ENCODE measurements around the gene RAPGEF2. TPM values are rescaled to one million over a fixed set of nuclear protein-coding genes. Genes with fewer than 3 reads are reported as not detected.
A peak's percentile ranks its signal among the peaks of the same experiment; 100 is the strongest.

The RAPGEF2 gene
- total and polyA plus RNA-seq, 10 of the 15 experiments (the other 5 are each of a cell fraction or from before 2014, with no cell fraction given) = 0.31 to 24.0 (median 2.9) TPM

- TF ChIP-seq CUX1 (IDR thresholded peaks at IDR 0.05; ENCODE audit: insufficient replicate concordance, low read depth, low read length) (no peak), CHD2 (IDR thresholded peaks at IDR 0.05; ENCODE audit: borderline replicate concordance, low read depth, low read length) (peak; percentile 59), CBX3 (IDR thresholded peaks at IDR 0.05; ENCODE audit: borderline replicate concordance, low read depth) (no peak), BCL3 (IDR thresholded peaks at IDR 0.05; ENCODE audit: borderline replicate concordance, insufficient read depth, low read depth, low read length, poor library complexity, severe bottlenecking) (no peak), ZBTB11 (CRISPR knock-in tag; IDR thresholded peaks at IDR 0.05) (no peak), TARDBP (IDR thresholded peaks at IDR 0.05; ENCODE audit: borderline replicate concordance) (no peak), DPF2 (IDR thresholded peaks at IDR 0.05) (peak; percentile 98), MXI1 (IDR thresholded peaks at IDR 0.05; ENCODE audit: low read depth, low read length) (peak; percentile 59), SREBF1 (IDR thresholded peaks at IDR 0.05; ENCODE audit: low read length) (no peak), SUPT20H (IDR thresholded peaks at IDR 0.05; ENCODE audit: borderline replicate concordance, control insufficient read depth, low read depth, low read length) (no peak), POU2F2 (IDR thresholded peaks at IDR 0.05; ENCODE audit: borderline replicate concordance, low read depth, low read length) (0 out of 3 replicates have a peak, but pooled peaks have one; percentile 29), HDAC6 (IDR thresholded peaks at IDR 0.05; ENCODE audit: unreplicated experiment) (no peak), TCF3 (IDR thresholded peaks at IDR 0.05; ENCODE audit: borderline replicate concordance, insufficient read depth, low read depth, low read length) (no peak), TAF1 (IDR thresholded peaks at IDR 0.05; ENCODE audit: borderline replicate concordance, low read depth, low read length) (peak; percentile 59; the same call in 1 of the 2 replicates), SKIL (IDR thresholded peaks at IDR 0.05; ENCODE audit: low read depth, poor library complexity, severe bottlenecking) (no peak), SPI1 (IDR thresholded peaks at IDR 0.05; ENCODE audit: borderline replicate concordance, insufficient read depth, low read depth, low read length) (peak; percentile 73; the same call in 1 of the 2 replicates)
Measured at GRCh38 chr4:159102622-159103383, at the start of gene RAPGEF2 (continued).
